Glomerular endothelial cell (primary cell): ENCODE data around the gene C1RL. TPM values are rescaled to one million over a fixed set of nuclear protein-coding genes. Genes with fewer than 3 reads are reported as not detected.
"Not testable (repeated sequence)": the region's sequence is repeated elsewhere in the genome, so short reads cannot be mapped to it uniquely, and the experiment has no call there.

Experiments used
- DNase-seq: peaks from one replicate; pipeline ENCODE4 v3.0.0-alpha.2; 2011; ENCODE audit warnings: low read depth, low spot score; ENCODE audit errors: extremely low read depth
- total RNA-seq: library from RNA; depleted of rRNA; stranded (reverse); fragments of >200 nt; gene quantifications from 2 replicates; pipeline ENCODE4 v1.2.3, GENCODE V29; 2015

The C1RL gene
- total RNA-seq, 1 donor from 2014 or later: 21.6 TPM

- no peak for DNase-seq
Measured at GRCh38 chr12:7068994-7069346, 40.0 kb downstream of the C1RL start.

GRCh38 chr12:7068240-7068993, 40.6 kb downstream of the C1RL start:
- no peak for DNase-seq

- no peak for DNase-seq
Measured at GRCh38 chr12:7067096-7067495, 41.9 kb downstream of the C1RL start.

GRCh38 chr12:7066596-7066995, 42.4 kb downstream of the C1RL start:
- DNase-seq: no peak

GRCh38 chr12:7065073-7065623, 43.9 kb downstream of the C1RL start:
- DNase-seq: no peak

- DNase-seq: no peak
Measured at GRCh38 chr12:7064516-7064915, 44.5 kb downstream of the C1RL start.

GRCh38 chr12:7061596-7061995, 47.4 kb downstream of the C1RL start:
- no peak for DNase-seq

GRCh38 chr12:7061138-7061537, 47.9 kb downstream of the C1RL start:
- DNase-seq: no peak

GRCh38 chr12:7060353-7060954, 48.6 kb downstream of the C1RL start, which contains the start of gene C1S:
TSS of gene C1S (plus strand) at chr12:7060718. CDS start at chr12:7061913, 1,195 bp downstream.
- DNase-seq: no peak

- no peak for DNase-seq
Measured at GRCh38 chr12:7059780-7060179, 49.2 kb downstream of the C1RL start.

- no peak for DNase-seq
Measured at GRCh38 chr12:7058850-7059395, 50.1 kb downstream of the C1RL start.

- DNase-seq: no peak
Measured at GRCh38 chr12:7058163-7058845, 50.7 kb downstream of the C1RL start.

GRCh38 chr12:7055736-7056135, 53.3 kb downstream of the C1RL start:
- DNase-seq: not testable (repeated sequence)

- no peak for DNase-seq
Measured at GRCh38 chr12:7054925-7055324, 54.1 kb downstream of the C1RL start.

GRCh38 chr12:7049973-7050372, 59.0 kb downstream of the C1RL start:
- not testable (repeated sequence) for DNase-seq

GRCh38 chr12:7049445-7049951, 59.5 kb downstream of the C1RL start:
- not testable (repeated sequence) for DNase-seq

GRCh38 chr12:7047306-7047705, 61.7 kb downstream of the C1RL start:
- DNase-seq: no peak

GRCh38 chr12:7046383-7047105, 62.5 kb downstream of the C1RL start:
- DNase-seq: no peak

GRCh38 chr12:7045913-7046312, 63.1 kb downstream of the C1RL start:
- DNase-seq: no peak
